ENCODE measurements around the gene NPRL2. TPM values are rescaled to one million over a fixed set of nuclear protein-coding genes. Genes with fewer than 3 reads are reported as not detected.

The NPRL2 gene
- total RNA-seq, 2 donors from 2014 or later: 10.6 to 17.4 TPM

DNA sequence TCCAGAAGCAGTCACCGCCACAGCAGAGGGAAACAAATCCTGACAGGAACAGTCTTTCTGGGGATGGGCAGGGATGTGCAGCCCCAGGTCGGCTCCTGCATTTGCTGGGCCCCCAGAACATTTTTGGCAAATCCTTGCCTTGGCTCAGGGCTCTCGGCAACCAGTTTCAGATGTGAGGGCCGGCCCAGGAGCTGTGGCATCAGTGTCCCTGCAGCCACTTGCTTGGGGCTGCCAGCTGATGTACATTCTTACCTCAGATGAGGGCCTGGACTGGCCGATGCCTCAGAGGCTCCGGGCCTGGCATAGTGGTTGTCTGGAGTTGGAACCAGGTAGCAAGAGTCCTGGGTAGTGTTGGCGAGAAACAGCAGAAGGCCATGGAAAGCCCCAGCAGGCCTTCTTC, 4.3 kb upstream of the NPRL2 start:
- intact Hi-C loops (cut with DNase I): no loop called here
- no peak for DNase-seq (ENCODE audit: low spot score)

DNA sequence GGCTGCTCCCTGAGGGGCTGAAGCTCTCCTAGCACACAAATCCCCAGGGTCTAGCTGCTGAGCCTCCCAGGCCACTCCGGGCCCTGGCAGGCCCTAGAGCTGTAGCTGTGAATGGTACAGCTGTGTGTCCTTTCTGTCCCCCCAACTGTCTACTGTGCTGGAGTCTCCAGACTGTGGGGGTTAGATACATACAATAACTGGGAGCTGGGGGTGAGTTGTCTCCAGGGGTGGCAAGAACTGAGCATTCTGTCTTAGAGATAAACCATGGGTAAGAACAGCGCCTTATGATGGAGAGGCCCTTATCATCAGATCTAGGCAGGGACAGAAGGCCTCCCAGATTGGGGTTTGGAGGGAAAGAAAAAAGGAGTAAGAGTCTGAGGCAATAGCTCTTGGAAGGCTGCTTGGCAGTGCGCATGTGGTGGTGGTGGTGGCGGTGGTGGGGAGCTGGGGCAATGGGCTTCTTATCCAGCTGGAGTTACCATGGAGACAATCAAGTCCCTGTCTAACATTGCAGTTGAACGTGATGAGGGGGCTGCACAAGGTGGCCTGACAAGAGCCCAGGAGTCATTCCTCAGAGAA, 3.7 kb upstream of the NPRL2 start:
- DNase-seq (ENCODE audit: low spot score): no peak
- intact Hi-C loops (cut with DNase I): no loop called here

DNA sequence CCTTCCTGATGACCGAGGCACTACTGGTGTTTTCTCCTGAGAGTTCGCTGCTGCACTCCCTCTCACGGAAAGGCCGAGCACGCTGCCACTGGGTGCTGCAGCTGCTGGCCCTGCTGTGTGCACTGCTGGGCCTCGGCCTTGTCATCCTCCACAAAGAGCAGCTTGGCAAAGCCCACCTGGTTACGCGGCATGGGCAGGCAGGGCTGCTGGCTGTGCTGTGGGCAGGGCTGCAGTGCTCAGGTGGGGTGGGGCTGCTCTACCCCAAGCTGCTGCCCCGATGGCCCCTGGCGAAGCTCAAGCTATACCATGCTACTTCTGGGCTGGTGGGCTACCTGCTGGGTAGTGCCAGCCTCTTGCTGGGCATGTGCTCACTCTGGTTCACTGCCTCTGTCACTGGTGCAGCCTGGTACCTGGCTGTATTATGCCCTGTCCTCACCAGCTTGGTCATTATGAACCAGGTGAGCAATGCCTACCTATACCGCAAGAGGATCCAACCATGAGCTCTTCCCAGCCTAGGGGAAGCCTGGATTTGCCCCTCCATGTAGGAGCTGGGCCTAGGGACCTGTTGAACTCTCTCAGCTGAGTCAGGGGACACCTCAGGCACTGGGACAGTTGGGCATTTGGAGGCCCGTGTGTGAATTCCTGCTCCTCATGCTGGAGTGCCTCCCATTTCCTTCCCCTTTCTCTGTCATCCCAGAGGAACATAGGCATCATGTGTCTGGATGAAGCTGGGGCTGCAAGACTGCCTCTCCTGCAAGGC, 2.9 kb upstream of the NPRL2 start:
- DNase-seq (ENCODE audit: low spot score): no peak
- intact Hi-C loops (cut with DNase I): no loop called here

DNA sequence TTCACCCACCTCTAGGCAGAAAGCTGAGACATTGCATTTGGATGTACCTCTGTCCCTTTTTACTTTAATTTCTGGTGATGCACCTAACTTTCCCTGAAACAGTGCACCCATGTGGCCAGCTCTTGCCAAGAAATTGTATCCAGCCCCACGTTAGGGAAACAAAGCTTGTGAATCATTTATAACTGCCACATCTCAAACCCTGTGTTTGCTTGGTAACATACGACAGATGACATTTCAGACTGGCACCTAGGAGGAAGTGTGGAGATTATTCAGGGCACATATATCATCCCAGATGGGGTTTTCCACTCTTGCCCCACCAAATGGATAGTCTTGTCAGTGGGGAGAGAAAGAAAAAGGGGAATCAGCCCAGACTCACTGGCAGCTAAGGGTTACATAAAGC, 2.2 kb upstream of the NPRL2 start:
- intact Hi-C loops (cut with DNase I): loop anchor here in 1 of 2 donors (1.0 kb wide), 1 partner anchor 30 kb away; the partner anchor contains the start of gene HYAL2
- DNase-seq (ENCODE audit: low spot score): no peak

DNA sequence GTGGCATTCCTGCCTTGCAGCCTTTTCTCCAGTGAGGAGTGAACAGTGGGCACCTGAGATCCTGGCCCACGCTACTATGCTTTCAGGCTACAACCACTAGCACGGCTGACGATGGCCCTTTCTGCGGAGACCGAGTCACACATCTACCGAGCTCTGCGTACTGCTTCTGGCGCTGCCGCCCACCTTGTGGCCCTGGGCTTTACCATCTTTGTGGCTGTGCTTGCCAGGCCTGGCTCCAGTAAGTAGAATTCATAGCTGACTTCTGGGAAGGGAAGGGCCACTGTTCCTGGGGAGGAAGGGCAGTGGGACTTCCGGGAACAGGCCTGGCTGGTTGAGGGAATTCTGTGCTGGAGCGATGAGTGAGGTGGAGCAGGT, 735 bp upstream of the NPRL2 start:
- no peak for DNase-seq (ENCODE audit: low spot score)
- intact Hi-C loops (cut with DNase I): no loop called here

DNA sequence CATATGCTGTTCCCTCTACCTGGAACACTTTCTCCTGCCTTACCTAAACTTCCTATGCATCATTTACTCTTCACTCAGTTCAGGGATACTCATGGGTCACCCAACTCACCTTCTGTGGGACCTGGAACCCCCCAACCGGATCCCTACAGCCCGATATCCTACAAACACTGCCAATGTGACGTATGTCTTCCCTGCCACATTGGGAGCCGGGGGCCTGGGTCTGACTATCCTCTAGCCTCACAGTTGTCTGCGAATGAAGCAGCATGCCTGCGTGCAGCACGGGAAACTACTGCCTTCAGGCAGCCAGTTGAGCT, 405 bp downstream of the NPRL2 start:
- intact Hi-C loops (cut with DNase I): no loop called here

DNA sequence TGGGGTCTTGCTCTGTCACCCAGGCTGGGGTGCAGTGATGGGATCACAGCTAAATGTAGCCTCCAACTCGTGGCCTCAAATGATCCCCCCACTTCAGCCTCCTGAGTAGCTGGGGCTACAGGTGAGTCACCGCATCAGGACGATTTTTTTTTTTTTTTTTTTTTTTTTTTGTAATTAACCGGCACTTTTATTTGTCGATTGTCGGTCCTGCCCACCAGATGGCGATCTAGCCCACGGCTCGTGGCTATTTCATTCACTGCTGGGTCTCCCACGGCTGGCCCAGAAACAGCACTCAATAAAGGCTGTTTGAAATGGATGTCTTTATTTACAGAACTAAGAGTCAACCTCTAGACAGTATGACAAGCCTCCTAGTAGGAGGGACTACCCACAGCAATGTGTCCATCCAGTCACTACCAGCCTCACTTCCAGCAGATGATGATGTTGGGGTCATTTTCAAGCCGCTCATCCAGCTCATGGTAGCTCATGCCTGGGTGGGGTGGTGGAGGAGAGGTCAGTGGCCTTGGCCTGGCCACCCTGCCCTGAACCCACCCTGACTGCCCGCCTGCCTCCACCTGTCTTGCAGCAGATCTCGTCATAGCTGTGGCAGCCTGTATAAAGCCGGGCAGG, 3.3 kb downstream of the NPRL2 start:
- no peak for DNase-seq (ENCODE audit: low spot score)
- intact Hi-C loops (cut with DNase I): loop anchor here in 1 of 2 donors (5.0 kb wide), 1 partner anchor 195 kb away; no protein-coding TSS in a partner anchor

More for the DNA sequence above, 405 bp downstream of the NPRL2 start:
- no peak for DNase-seq (ENCODE audit: low spot score)

DNA sequence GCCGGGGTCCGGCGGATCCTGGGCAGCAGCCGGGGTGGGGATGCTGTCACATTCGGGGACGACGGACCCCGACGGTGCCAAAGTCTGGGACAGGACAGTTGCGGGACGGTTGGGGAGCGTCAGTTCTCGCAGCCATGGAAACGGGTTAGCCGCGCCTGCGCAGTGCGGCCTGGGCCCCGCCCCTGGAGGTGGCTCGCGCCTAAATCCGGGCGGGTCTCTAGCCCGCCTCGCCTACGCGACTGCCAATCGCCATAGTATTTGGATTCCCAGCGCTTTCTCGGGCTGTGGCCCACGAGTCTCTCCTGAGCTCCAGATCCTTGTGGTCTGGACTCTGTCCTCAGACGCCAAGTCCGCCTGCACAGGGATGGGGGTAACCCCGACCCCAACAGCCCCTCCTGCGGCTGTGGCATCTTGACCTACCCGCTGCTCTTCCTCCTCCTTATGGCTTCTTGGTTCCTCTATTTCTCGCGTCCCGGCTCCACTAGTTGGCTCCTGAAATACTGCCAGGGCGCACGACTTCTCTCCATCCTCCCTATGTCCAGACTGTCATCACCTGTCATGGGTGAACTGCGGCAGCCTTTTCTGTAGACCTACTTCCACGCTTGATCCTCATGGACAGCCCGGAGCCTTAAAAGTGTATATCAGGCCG, 4.9 kb downstream of the NPRL2 start, which contains the start of gene ZMYND10:
Gene ZMYND10 (minus strand): TSS at position 147 of the 649 bp plus-strand sequence. CDS start 153 bp downstream, outside the sequence.
- intact Hi-C loops (cut with DNase I): loop anchor here in 1 of 2 donors (5.0 kb wide), 1 partner anchor 197 kb away; no protein-coding TSS in a partner anchor
- peak; percentile 92 for DNase-seq (ENCODE audit: low spot score)

DNA sequence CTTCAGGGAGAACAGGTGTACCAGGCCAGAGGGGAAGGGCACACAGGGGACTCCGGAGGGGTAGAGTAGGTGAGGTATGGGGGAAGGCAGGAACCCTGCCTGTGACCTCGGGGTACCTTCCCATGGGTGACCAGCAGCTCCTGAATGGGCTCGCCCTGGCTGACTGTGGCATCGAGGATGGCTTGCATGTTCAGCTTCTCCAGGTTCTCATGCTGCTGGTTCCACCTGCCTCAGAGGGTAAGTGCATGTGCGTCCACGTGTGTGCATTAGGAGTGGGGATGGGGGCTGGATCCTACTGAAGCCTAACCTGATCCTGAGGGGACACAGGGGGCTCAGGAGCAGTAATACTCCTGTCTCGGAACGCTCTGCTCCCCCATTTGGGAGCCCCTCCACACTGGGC, 5.6 kb downstream of the NPRL2 start:
- intact Hi-C loops (cut with DNase I): loop anchor here in 1 of 2 donors (5.0 kb wide), 1 partner anchor 197 kb away; no protein-coding TSS in a partner anchor
- no peak for DNase-seq (ENCODE audit: low spot score)

DNA sequence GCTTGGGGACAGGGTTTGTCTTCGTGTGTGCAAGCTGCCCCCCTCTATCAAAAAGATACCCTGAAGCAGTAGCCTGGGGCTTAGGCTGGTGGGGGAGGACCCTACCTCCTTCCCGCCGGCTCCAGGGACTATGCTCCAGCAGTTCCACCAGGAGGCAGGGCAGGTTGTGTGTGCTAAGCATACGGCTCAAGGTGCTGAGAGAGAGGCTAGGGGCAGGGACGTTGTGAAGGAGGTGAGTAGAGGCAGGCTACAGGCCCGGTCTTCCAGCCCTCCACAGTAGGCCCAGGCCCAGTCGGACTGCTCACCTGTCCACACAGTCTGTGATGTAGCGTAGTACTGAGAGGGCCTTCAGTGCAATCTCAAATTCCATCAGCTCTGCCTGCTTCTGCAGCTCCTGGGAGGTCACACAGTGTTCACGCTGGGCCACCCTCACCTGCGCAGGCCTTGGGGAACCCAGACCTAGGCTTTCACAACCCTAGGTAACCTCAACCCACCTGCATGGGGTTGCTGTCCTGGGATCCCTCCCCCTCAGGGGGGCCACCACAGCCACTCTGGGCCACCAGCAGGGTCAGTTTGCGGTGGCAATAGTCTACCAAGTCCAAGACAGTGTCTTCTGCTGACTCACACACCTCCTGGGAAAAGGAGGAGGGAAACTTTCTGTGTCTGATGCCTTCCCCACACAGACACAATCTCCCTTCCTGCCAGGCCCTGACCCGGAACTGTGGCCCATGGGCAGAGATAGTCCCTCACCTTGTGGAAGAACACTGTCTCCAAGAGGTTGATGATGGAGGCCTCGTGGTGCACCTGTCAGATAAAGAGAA, 7.6 kb downstream of the NPRL2 start:
- intact Hi-C loops (cut with DNase I): no loop called here
- DNase-seq (ENCODE audit: low spot score): no peak

DNA sequence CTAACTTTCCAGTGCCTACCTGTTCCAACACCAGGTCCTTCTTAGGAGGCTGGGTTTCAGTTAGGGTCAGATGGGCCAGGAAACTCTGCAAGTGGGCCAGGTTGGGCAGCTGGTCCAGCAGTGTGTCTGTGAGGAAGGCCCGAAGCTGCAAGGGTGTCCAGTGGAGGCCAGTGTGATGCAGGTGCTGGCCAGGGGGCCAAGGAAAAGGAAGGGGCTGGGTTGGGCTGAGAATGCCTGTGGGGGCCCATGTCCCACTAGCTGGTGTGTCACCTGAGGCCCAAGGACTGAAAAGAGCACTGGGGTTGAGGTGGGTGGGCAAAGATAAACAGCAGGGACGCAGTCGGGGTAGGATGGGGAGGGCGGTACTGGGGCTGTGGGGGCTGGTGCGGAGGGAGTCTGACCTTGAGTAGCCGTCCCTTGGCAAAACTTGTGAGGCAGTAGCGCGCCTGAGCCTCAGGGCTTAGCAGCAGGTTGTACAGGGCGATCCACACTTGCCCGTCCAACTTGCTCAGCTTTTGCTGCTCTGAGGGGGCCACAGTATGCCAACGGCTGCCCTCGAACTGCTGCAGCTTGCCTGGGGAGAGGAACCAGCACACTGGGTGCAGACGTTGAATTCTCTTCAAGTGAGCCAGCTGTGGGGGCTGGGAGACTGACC, 8.5 kb downstream of the NPRL2 start:
- intact Hi-C loops (cut with DNase I): no loop called here
- DNase-seq (ENCODE audit: low spot score): no peak

DNA sequence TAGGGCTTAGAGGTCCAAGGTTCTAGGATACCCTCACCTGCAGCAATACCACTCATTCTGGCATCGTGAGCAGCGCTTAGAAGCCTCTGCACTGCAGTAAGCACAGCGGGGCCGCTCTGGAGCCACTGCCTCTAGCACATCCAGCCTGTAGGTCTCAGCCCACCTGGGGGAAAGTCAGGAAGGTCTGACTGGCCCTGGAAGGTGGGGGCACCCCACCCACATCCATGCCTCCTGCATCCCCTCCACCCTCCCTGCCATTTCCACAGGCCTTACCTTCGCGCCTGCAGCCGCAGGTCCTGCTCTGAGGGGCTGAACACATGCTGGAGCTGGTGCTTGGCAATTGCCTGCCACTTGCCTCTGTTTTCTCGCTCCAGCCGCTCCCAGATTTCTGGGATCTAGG, 9.0 kb downstream of the NPRL2 start:
- intact Hi-C loops (cut with DNase I): no loop called here
- DNase-seq (ENCODE audit: low spot score): no peak

DNA sequence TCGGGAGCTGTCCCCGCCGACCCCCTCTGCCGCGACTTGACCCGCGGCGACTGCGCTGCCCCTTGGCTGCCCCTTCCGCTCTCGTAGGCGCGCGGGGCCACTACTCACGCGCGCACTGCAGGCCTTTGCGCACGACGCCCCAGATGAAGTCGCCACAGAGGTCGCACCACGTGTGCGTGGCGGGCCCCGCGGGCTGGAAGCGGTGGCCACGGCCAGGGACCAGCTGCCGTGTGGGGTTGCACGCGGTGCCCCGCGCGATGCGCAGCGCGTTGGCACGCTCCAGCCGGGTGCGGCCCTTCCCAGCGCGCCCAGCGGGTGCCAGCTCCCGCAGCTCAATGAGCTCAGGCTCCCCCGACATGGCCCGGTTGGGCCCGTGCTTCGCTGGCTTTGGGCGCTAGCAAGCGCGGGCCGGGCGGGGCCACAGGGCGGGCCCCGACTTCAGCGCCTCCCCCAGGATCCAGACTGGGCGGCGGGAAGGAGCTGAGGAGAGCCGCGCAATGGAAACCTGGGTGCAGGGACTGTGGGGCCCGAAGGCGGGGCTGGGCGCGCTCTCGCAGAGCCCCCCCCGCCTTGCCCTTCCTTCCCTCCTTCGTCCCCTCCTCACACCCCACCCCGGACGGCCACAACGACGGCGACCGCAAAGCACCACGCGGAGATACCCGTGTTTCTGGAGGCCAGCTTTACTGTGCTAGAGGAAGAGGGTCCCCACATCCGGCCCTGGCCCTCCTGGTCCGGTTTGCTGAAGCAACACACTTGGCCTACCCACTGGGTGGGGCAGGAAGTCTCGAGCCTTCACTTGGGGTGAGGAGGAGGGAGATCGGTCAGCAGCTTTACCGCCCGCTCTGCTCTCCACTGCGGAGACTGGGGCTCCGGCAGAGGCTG, 9.9 kb downstream of the NPRL2 start, which contains the start of gene RASSF1:
Gene RASSF1 (minus strand): TSS at position 389 of the 882 bp plus-strand sequence. CDS start 31 bp downstream, at position 358.
- peak; percentile 95 for DNase-seq (ENCODE audit: low spot score)
- intact Hi-C loops (cut with DNase I): no loop called here

DNA sequence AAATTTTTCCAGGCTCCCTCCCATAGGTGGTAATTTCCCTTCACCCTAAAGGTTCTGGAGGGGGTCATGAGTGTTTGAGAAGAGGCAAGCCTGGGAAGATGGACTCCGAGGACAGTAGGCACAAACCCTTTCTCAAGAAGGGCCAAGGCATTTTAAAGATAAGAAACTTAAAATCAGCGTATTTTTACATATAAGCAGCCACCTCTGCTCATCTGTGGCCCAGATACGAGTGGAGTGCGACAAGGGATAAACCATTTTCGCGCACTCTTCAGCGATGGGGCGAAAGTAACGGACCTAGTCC, 10.5 kb downstream of the NPRL2 start:
- DNase-seq (ENCODE audit: low spot score): no peak
- intact Hi-C loops (cut with DNase I): no loop called here

DNA sequence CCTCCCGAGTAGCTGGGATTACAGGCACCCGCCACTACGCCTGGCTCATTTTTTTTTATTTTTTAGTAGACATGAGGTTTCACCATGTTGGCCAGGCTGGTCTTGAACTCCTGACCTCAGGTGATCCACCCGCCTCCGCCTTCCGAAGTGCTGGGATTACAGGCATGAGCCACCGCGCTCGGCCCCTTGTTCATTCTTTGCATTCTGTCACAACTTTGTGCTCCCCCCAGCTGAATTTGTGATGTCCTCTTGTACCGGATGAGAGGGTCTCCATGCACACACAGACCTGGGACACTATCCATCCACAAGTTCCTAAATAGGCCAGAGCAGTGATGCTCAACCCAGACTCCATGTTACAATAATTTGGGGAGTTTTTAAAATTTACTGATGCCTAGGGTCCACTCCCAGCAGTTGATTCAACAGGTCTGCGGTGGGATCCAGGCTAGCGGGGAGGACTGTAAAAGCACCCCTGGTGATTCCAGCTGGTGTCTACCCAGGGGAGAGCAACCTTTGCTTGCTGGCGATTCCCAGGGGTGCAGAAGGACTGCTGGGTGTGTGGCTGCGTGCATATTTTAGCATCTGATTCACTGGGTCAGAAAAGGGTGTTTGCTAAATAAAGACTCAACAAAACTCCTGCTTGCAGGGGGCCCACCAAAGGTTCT, 11.0 kb downstream of the NPRL2 start:
- DNase-seq (ENCODE audit: low spot score): no peak
- intact Hi-C loops (cut with DNase I): loop anchor here in 1 of 2 donors (10.0 kb wide), 1 partner anchor 1715 kb away; the partner anchor contains the start of gene DUSP7

DNA sequence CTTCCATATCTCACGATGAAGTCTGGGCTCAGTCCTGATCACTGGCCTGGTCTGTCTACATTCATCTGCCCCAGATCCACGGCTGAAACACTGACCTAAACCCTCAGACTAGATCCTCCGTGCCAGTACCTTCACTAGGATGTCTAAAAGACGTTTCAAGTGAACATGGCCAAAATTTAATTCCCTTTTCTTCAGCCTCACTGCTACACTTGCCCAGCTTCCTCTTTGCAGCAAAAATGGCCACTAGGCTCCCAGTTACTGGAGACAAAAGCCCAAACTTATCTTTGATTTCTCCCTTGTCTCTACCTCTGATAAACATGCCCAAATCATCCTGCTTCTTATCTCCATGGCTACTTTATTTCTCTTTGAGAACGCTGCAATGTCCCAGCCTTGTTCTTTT, 11.6 kb downstream of the NPRL2 start:
- DNase-seq (ENCODE audit: low spot score): no peak
- intact Hi-C loops (cut with DNase I): loop anchor here in 1 of 2 donors (10.0 kb wide), 1 partner anchor 1716 kb away; the partner anchor contains the start of gene DUSP7

Measured in posterior vena cava (tissue), 2 donors.